Measurements from ENCODE around the gene EPC1. TPM values are rescaled to one million over a fixed set of nuclear protein-coding genes. Genes with fewer than 3 reads are reported as not detected.

Gene EPC1
- total RNA-seq, 2 experiments from 2014 or later = 40.9 to 48.8 TPM

GRCh38 chr10:32376097-32376496, 29.1 kb upstream of the EPC1 start:
- TF ChIP-seq EZH2phosphoT487 (IDR thresholded peaks at IDR 0.05; ENCODE audit: borderline replicate concordance, low read depth, low read length) = no peak
- TF ChIP-seq, protein P1, sequence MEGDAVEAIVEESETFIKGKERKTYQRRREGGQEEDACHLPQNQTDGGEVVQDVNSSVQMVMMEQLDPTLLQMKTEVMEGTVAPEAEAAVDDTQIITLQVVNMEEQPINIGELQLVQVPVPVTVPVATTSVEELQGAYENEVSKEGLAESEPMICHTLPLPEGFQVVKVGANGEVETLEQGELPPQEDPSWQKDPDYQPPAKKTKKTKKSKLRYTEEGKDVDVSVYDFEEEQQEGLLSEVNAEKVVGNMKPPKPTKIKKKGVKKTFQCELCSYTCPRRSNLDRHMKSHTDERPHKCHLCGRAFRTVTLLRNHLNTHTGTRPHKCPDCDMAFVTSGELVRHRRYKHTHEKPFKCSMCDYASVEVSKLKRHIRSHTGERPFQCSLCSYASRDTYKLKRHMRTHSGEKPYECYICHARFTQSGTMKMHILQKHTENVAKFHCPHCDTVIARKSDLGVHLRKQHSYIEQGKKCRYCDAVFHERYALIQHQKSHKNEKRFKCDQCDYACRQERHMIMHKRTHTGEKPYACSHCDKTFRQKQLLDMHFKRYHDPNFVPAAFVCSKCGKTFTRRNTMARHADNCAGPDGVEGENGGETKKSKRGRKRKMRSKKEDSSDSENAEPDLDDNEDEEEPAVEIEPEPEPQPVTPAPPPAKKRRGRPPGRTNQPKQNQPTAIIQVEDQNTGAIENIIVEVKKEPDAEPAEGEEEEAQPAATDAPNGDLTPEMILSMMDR (conservative IDR thresholded peaks at IDR 0.05; ENCODE audit: low read length) = no peak
- H3K4me3 ChIP-seq (ENCODE audit: low read depth, low read length, poor library complexity, severe bottlenecking) = peak overlapping the region; percentile 89
- no TSS peak for BruUV-seq (replicated peaks)
- intact Hi-C loops (cut with micrococcal nuclease; ENCODE audit: unreplicated experiment) = loop anchor here (5.0 to 10.0 kb wide), 4 partner anchors 319 to 1669 kb away; partner anchors contain the start of genes ITGB1 and KIF5B
- no peak for DNase-seq (ENCODE audit: low spot score)
- ChIA-PET CTCF (ENCODE audit: unreplicated experiment) (no interaction called here), POLR2A (interaction anchor here (0.6 to 1.8 kb wide), 9 partner anchors 22 to 1975 kb away, joined by 3 to 9 read pairs (median 3); partner anchors contain the start of gene CCDC7)
- peaks cover 9% of the 10 kb centered on the region; the same call in 1 of the 2 replicates for H3K9me3 ChIP-seq (ENCODE audit: low read length)
- no peaks in the 10 kb centered on the region for H3K9me2 ChIP-seq (ENCODE audit: insufficient read depth, low read length)
- H4K20me1 ChIP-seq (ENCODE audit: insufficient read depth, low read length) = no peaks in the 10 kb centered on the region
- H3K4me2 ChIP-seq (ENCODE audit: low read length) = peak overlapping the region; percentile 91
- peaks cover 71% of the 10 kb centered on the region for H3K79me2 ChIP-seq (ENCODE audit: insufficient read depth, low read depth, low read length)
- H3K36me3 ChIP-seq (ENCODE audit: insufficient read depth, low read length) = peaks cover 29% of the 10 kb centered on the region
- peaks cover 14% of the 10 kb centered on the region for H3K4me1 ChIP-seq (ENCODE audit: insufficient read depth, low read length, poor library complexity, severe bottlenecking)
- no peak overlapping the region for H2AFZ ChIP-seq (ENCODE audit: low read length)
- peak overlapping the region; percentile 82 for H3K27ac ChIP-seq (ENCODE audit: low read depth, low read length, poor library complexity, severe bottlenecking)

DNA sequence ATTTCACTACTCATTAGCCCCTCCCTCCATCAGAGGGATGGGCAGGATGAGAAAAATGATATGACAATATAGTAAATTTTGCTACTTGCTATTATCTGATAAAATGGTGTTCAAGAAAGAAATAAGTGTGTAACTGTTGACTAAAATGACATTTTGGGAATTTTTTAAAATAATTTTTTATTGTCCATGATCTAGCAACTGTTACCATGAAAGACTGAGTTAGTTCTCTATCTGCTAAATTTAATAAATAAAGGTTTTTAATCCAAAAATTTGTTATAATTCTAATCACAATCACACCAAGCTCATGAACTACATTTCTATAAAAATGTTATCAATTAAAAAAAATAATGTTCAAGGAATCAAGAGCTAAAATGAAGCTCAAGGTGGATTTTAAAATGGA, 28.7 kb upstream of the EPC1 start:
- CTCF ChIA-PET (ENCODE audit: unreplicated experiment) = no interaction called here
- Histone ChIP-seq H3K4me3 (ENCODE audit: low read depth, low read length, poor library complexity, severe bottlenecking) (peak overlapping the region; percentile 89), H4K20me1 (ENCODE audit: insufficient read depth, low read length) (no peaks in the 10 kb centered on the region), H2AFZ (ENCODE audit: low read length) (no peak overlapping the region), H3K4me1 (ENCODE audit: insufficient read depth, low read length, poor library complexity, severe bottlenecking) (peaks cover 14% of the 10 kb centered on the region), H3K27ac (ENCODE audit: low read depth, low read length, poor library complexity, severe bottlenecking) (no peak overlapping the region), H3K79me2 (ENCODE audit: insufficient read depth, low read depth, low read length) (peaks cover 76% of the 10 kb centered on the region), H3K4me2 (ENCODE audit: low read length) (peak overlapping the region; percentile 91), H3K36me3 (ENCODE audit: insufficient read depth, low read length) (peaks cover 33% of the 10 kb centered on the region), H3K9me3 (ENCODE audit: low read length) (peaks cover 9% of the 10 kb centered on the region; the same call in 1 of the 2 replicates), H3K9me2 (ENCODE audit: insufficient read depth, low read length) (no peaks in the 10 kb centered on the region)
- no TSS peak for BruUV-seq (replicated peaks)
- intact Hi-C loops (cut with micrococcal nuclease; ENCODE audit: unreplicated experiment) = loop anchor here (5.0 to 10.0 kb wide), 4 partner anchors 318 to 1668 kb away; partner anchors contain the start of genes ITGB1 and KIF5B
- POLR2A ChIA-PET = interaction anchor here (0.6 to 1.8 kb wide), 12 partner anchors 11 to 1975 kb away, joined by 3 to 9 read pairs (median 3); partner anchors contain the start of gene CCDC7
- DNase-seq (ENCODE audit: low spot score) = no peak
- TF ChIP-seq EZH2phosphoT487 (IDR thresholded peaks at IDR 0.05; ENCODE audit: borderline replicate concordance, low read depth, low read length) = no peak
- TF ChIP-seq, protein P1 (conservative IDR thresholded peaks at IDR 0.05; ENCODE audit: low read length) = no peak

DNA sequence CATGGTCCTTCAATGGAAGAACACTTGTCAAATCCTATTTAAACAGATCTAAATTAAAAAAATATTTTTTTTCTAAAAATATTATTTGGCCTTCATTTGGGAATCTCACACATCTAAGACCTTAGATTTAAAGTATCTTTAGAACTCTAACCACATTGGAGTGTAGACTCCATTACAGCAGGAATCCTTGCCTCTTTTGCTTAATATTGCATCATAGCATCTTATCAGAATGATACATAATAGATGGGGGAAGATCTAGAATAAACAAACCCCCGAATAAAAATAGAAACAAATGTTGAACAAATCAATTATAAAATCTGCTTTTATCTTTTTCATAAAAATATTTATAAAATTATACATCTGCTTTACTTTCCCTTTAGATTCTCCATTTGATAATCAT, 27.6 kb upstream of the EPC1 start:
- no peak for DNase-seq (ENCODE audit: low spot score)
- H3K9me3 ChIP-seq (ENCODE audit: low read length) = peaks cover 9% of the 10 kb centered on the region; the same call in 1 of the 2 replicates
- H3K79me2 ChIP-seq (ENCODE audit: insufficient read depth, low read depth, low read length) = peaks cover 86% of the 10 kb centered on the region
- no peak overlapping the region for H3K4me3 ChIP-seq (ENCODE audit: low read depth, low read length, poor library complexity, severe bottlenecking)
- no peak overlapping the region for H3K27ac ChIP-seq (ENCODE audit: low read depth, low read length, poor library complexity, severe bottlenecking)
- H3K36me3 ChIP-seq (ENCODE audit: insufficient read depth, low read length) = peaks cover 35% of the 10 kb centered on the region
- BruUV-seq (replicated peaks) = no TSS peak
- H2AFZ ChIP-seq (ENCODE audit: low read length) = no peak overlapping the region
- no peaks in the 10 kb centered on the region for H4K20me1 ChIP-seq (ENCODE audit: insufficient read depth, low read length)
- no peak overlapping the region for H3K4me2 ChIP-seq (ENCODE audit: low read length)
- H3K4me1 ChIP-seq (ENCODE audit: insufficient read depth, low read length, poor library complexity, severe bottlenecking) = peaks cover 8% of the 10 kb centered on the region
- ChIA-PET CTCF (ENCODE audit: unreplicated experiment) (no interaction called here), POLR2A (interaction anchor here (0.7 kb wide), 1 partner anchor 117 kb away, joined by 3 read pairs; no protein-coding TSS in a partner anchor)
- TF ChIP-seq EZH2phosphoT487 (IDR thresholded peaks at IDR 0.05; ENCODE audit: borderline replicate concordance, low read depth, low read length) = no peak
- TF ChIP-seq, protein P1 (conservative IDR thresholded peaks at IDR 0.05; ENCODE audit: low read length) = no peak
- intact Hi-C loops (cut with micrococcal nuclease; ENCODE audit: unreplicated experiment) = loop anchor here (5.0 to 10.0 kb wide), 4 partner anchors 317 to 1667 kb away; partner anchors contain the start of genes ITGB1 and KIF5B
- no peaks in the 10 kb centered on the region for H3K9me2 ChIP-seq (ENCODE audit: insufficient read depth, low read length)

Data from OCI-LY7 (cell line).